Natural killer cell treated with Interleukin-12 subunit alpha and Interleukin-12 subunit beta and Interleukin-15 and Interleukin-18, amount 100 ng/mL, for 72 hours (primary cell): ENCODE measurements around the gene SALL3. TPM values are rescaled to one million over a fixed set of nuclear protein-coding genes. Genes with fewer than 3 reads are reported as not detected.
A peak's percentile ranks its signal among the peaks of the same experiment; 100 is the strongest.

Experiments used
- ATAC-seq, 2 donors: fragments of 150-1000 bp; cut with Tn5 transposase in 1 of 2; sonication (Bioruptor Pico), chemical (Tn5 transposase) in 1 of 2; 2 replicates each; pipeline ENCODE4 v1.10.0; 2021
- DNase-seq: peaks from one replicate; pipeline ENCODE4 v3.0.0; 2022; ENCODE audit warnings: low spot score
- H3K27ac Mint-ChIP-seq, 2 donors: 1 replicate in 1 of 2; 2 replicates in 1 of 2; pipeline ENCODE4 v1.8.0; 2022; ENCODE audit warnings: mixed read lengths in 2 of 2, mild to moderate bottlenecking in 1 of 2, moderate library complexity in 1 of 2
- H3K27me3 Mint-ChIP-seq, 2 donors: 1 replicate in 1 of 2; 2 replicates in 1 of 2; pipeline ENCODE4 v1.8.0; 2022; ENCODE audit warnings: mixed read lengths in 2 of 2
- H3K36me3 Mint-ChIP-seq: one replicate; pipeline ENCODE4 v1.8.0; 2022; ENCODE audit warnings: mixed read lengths
- H3K4me1 Mint-ChIP-seq, 2 donors: 1 replicate in 1 of 2; 2 replicates in 1 of 2; pipeline ENCODE4 v1.8.0; 2022; ENCODE audit warnings: low read depth in 2 of 2, mixed read lengths in 2 of 2, mild to moderate bottlenecking in 1 of 2
- H3K4me3 Mint-ChIP-seq: one replicate; pipeline ENCODE4 v1.8.0; 2022; ENCODE audit warnings: mixed read lengths
- H3K9me3 Mint-ChIP-seq: 2 replicates; pipeline ENCODE4 v1.8.0; 2022; ENCODE audit warnings: mixed read lengths
- total RNA-seq, 2 donors: library from RNA; stranded (reverse); gene quantifications; one replicate each; pipeline ENCODE4 v1.2.3, GENCODE V29; 2022

The SALL3 gene
- total RNA-seq, 2 donors from 2014 or later, result not detected

DNA sequence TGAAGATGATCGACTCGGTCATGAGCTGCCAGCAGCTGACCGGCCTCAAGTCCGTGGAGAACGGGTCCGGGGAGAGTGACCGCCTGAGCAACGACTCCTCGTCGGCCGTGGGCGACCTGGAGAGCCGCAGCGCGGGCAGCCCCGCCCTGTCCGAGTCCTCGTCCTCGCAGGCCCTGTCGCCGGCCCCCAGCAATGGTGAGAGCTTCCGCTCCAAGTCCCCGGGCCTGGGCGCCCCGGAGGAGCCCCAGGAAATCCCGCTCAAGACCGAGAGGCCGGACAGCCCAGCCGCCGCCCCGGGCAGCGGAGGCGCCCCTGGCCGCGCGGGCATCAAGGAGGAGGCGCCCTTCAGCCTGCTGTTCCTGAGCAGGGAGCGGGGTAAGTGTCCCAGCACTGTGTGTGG, 14.9 kb downstream of the SALL3 start:
- H3K9me3 Mint-ChIP-seq, result no peaks in the 10 kb centered on the region
- no peak for DNase-seq
- no peaks in the 10 kb centered on the region for H3K4me1 Mint-ChIP-seq
- no peak for ATAC-seq
- H3K27me3 Mint-ChIP-seq, result peaks cover 7 to 10% of the 10 kb centered on the region in 2 donors
- H3K4me3 Mint-ChIP-seq, result no peak overlapping the region
- peaks cover 5% of the 10 kb centered on the region for H3K36me3 Mint-ChIP-seq
- H3K27ac Mint-ChIP-seq, result no peak overlapping the region

- no peak for ATAC-seq
- Mint-ChIP-seq H3K36me3 (peaks cover 5% of the 10 kb centered on the region), H3K9me3 (no peaks in the 10 kb centered on the region), H3K27me3 (peaks cover 7 to 9% of the 10 kb centered on the region in 2 donors), H3K4me1 (no peaks in the 10 kb centered on the region), H3K4me3 (no peak overlapping the region), H3K27ac (no peak overlapping the region)
- no peak for DNase-seq
Measured at GRCh38 chr18:78994977-78995582, 15.5 kb downstream of the SALL3 start.

- Mint-ChIP-seq H3K36me3 (peaks cover 5% of the 10 kb centered on the region), H3K9me3 (no peaks in the 10 kb centered on the region), H3K4me1 (no peaks in the 10 kb centered on the region), H3K27me3 (peaks cover 2 to 7% of the 10 kb centered on the region in 2 donors), H3K4me3 (no peak overlapping the region), H3K27ac (no peak overlapping the region)
- no peak for DNase-seq
- peak; percentile 32 to 55 for ATAC-seq
Measured at GRCh38 chr18:78995740-78996395, 16.2 kb downstream of the SALL3 start.

GRCh38 chr18:78996741-78997490, 17.3 kb downstream of the SALL3 start:
- Mint-ChIP-seq H3K36me3 (no peaks in the 10 kb centered on the region), H3K27me3 (peaks cover 0 to 3% of the 10 kb centered on the region in 2 donors), H3K4me3 (no peak overlapping the region), H3K4me1 (no peaks in the 10 kb centered on the region), H3K9me3 (no peaks in the 10 kb centered on the region), H3K27ac (no peak overlapping the region)
- no peak for DNase-seq
- no peak for ATAC-seq

DNA sequence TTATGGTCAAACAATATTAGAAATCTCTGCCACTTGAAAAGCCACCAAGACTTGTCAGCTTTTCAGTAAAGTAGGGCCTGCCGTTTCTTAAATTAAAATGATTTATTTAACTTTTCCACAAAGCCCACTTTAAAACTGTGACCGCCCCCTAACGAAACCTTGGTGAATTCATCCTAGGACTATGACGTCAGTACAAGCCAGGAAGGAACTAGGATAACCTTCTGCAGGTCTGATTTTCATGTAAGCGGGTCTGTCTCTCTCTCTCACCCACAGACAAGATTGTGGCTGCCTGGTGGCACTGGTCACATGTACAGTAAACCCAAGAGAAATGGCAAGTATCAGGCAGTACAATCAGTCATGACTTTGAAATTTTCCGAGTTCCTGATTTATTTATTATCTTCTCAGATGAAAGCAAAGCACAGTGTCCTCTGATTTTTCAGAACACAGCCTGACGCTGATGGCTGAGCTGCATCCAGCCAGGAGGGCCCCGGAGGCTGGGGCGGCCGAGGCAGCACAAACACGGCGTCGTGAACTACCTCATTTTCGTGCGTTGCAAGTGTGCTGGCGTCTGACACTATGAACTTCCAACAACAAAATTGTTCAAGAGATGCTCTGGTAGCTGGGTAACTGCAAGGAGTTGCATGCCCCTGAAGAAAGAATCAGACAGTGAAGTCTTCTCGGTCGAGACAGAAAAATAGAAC, 18.9 kb downstream of the SALL3 start:
- Mint-ChIP-seq H3K4me1 (no peaks in the 10 kb centered on the region), H3K9me3 (no peaks in the 10 kb centered on the region), H3K27ac (no peak overlapping the region), H3K36me3 (no peaks in the 10 kb centered on the region), H3K27me3 (peaks cover 0 to 6% of the 10 kb centered on the region in 2 donors), H3K4me3 (no peak overlapping the region)
- ATAC-seq (no peak), DNase-seq (no peak)

DNA sequence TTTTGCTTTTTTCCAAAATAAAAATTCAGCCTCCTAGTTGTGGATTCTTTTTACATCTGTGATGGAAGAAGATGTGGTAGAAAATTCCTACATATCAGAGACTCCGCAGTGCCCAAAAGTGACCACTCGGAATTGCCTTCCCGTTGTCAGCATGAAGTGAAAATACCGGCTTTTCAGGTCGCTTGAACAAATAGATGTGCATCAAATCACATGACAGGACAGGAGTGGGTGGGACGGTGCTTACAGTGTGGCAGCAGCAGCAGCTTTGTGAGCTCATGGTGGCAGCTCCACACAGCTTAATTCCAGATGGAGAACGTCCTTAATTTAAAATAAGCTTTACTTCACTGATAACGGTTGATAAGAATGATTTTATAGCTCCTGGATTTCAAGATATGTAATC, 20.3 kb downstream of the SALL3 start:
- no peak overlapping the region for H3K27ac Mint-ChIP-seq
- ATAC-seq (no peak), DNase-seq (no peak)
- no peak overlapping the region for H3K4me3 Mint-ChIP-seq
- no peaks in the 10 kb centered on the region for H3K4me1 Mint-ChIP-seq
- no peaks in the 10 kb centered on the region for H3K9me3 Mint-ChIP-seq
- peaks cover 0 to 10% of the 10 kb centered on the region in 2 donors for H3K27me3 Mint-ChIP-seq
- H3K36me3 Mint-ChIP-seq, result no peaks in the 10 kb centered on the region

GRCh38 chr18:79000997-79001396, 21.4 kb downstream of the SALL3 start:
- ATAC-seq (no peak), DNase-seq (no peak)
- Mint-ChIP-seq H3K4me3 (no peak overlapping the region), H3K27ac (no peak overlapping the region), H3K9me3 (no peaks in the 10 kb centered on the region), H3K27me3 (peaks cover 0 to 10% of the 10 kb centered on the region in 2 donors), H3K36me3 (no peaks in the 10 kb centered on the region), H3K4me1 (no peaks in the 10 kb centered on the region)

- Mint-ChIP-seq H3K9me3 (no peaks in the 10 kb centered on the region), H3K4me1 (no peaks in the 10 kb centered on the region), H3K27ac (no peak overlapping the region), H3K27me3 (peaks cover 0 to 13% of the 10 kb centered on the region in 2 donors), H3K4me3 (no peak overlapping the region), H3K36me3 (no peaks in the 10 kb centered on the region)
- peak in 1 of 2 donors; percentile 15 for ATAC-seq
- no peak for DNase-seq
Measured at GRCh38 chr18:79005653-79006052, 26.0 kb downstream of the SALL3 start.

DNA sequence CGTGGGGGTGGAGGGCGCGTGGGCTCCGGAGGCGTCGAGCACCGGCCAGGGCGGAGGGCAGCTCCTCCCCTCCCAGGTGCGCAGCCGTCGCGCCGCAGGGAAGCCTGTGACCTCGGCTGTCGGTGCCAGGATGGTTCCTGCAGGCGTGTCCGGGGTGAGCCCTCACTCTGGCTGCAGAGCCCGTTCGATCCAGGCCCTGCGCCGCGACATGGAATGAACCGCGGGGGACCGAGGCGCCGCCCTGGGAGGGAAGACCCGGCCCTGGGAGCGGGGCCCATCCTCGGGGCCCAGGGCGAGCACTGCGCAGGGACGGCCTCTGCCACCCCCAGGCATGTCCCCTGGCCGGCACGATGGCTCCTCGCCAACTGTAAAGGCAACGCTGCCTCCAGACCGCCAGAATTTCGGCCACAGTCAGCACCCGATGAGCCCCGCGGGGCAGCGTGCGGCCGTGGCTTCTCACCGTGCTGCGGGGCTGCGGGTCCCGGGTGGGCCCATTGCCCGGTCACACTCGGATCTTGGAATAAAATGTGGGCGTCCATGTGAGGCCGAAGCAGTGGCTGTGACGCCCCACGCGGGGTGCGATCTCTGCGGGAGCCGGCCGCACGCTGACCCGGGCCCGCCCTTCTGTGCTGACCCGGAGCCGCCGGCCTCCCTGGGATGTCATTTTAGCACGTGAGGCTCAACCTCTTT, 26.6 kb downstream of the SALL3 start:
- no peak overlapping the region for H3K27ac Mint-ChIP-seq
- H3K27me3 Mint-ChIP-seq, result peaks cover 0 to 14% of the 10 kb centered on the region in 2 donors
- no peaks in the 10 kb centered on the region for H3K36me3 Mint-ChIP-seq
- DNase-seq (no peak), ATAC-seq (no peak)
- H3K4me3 Mint-ChIP-seq, result no peak overlapping the region
- no peaks in the 10 kb centered on the region for H3K4me1 Mint-ChIP-seq
- H3K9me3 Mint-ChIP-seq, result no peaks in the 10 kb centered on the region

- ATAC-seq (no peak), DNase-seq (no peak)
- Mint-ChIP-seq H3K9me3 (no peaks in the 10 kb centered on the region), H3K27me3 (peaks cover 0 to 12% of the 10 kb centered on the region in 2 donors), H3K36me3 (no peaks in the 10 kb centered on the region), H3K4me1 (no peaks in the 10 kb centered on the region), H3K4me3 (no peak overlapping the region), H3K27ac (no peak overlapping the region)
Measured at GRCh38 chr18:79007440-79007839, 27.8 kb downstream of the SALL3 start.

- no peak overlapping the region for H3K27ac Mint-ChIP-seq
- ATAC-seq (peak in 1 of 2 donors; percentile 25), DNase-seq (no peak)
- no peaks in the 10 kb centered on the region for H3K4me1 Mint-ChIP-seq
- H3K36me3 Mint-ChIP-seq, result no peaks in the 10 kb centered on the region
- H3K27me3 Mint-ChIP-seq, result peaks cover 0 to 15% of the 10 kb centered on the region in 2 donors
- H3K9me3 Mint-ChIP-seq, result no peaks in the 10 kb centered on the region
- H3K4me3 Mint-ChIP-seq, result no peak overlapping the region
Measured at GRCh38 chr18:79008356-79008940, 28.8 kb downstream of the SALL3 start.

DNA sequence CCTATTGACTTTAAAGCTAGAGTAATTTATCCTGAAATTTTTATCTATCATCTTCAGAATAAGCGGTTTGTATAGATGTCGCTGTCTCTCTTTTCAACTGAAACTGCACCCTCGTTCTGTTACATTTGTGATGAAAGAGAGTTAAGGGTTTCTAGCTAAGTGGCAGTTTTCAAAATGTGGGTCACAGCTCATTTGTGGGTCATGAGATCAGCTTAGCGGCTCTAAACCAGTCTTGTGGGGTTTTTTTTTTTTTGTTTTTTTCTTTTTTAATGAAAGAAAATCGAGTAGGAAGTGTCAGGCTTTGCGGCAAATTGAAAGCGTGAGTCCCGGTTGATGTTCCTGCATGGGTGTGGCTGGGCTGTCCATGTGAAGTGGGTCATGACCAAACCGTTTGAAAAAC, 31.2 kb downstream of the SALL3 start:
- H3K27ac Mint-ChIP-seq, result no peak overlapping the region
- peaks cover 0 to 13% of the 10 kb centered on the region in 2 donors for H3K27me3 Mint-ChIP-seq
- no peak overlapping the region for H3K4me3 Mint-ChIP-seq
- no peak for ATAC-seq
- H3K4me1 Mint-ChIP-seq, result no peaks in the 10 kb centered on the region
- DNase-seq, result no peak
- H3K36me3 Mint-ChIP-seq, result no peaks in the 10 kb centered on the region
- no peaks in the 10 kb centered on the region for H3K9me3 Mint-ChIP-seq

DNA sequence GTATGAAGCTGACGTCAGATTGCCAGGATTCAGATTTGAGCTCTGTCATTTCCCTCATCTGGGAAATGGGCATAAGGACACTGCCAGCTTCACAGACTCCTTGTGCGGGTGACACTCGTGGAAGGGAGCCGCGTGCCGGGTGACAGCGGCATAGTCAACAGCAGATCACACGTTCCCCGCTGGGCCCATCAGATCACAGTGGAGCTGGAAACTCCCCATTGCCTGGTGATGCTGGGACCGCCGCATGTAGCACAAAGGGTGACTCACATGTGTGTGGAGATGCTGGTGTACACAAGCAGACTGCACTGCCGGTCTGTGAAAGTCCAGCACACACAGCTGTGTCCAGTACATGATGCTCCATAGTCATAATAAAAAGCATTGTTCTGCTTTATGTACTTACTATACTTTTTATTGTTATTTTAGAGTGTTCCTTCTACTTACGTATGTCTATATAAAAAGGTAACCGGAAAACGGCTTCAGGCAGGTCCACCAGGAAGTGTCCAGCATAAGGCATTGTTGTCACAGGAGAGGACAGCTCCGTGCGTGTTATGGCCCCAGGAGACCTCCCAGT, 31.8 kb downstream of the SALL3 start:
- peak overlapping the region; percentile 5 for H3K4me3 Mint-ChIP-seq

More for the DNA sequence above, 31.8 kb downstream of the SALL3 start:
- ATAC-seq (peak in 1 of 2 donors; percentile 56), DNase-seq (no peak)
- no peaks in the 10 kb centered on the region for H3K9me3 Mint-ChIP-seq
- H3K27ac Mint-ChIP-seq, result no peak overlapping the region
- H3K27me3 Mint-ChIP-seq, result peaks cover 0 to 13% of the 10 kb centered on the region in 2 donors
- no peaks in the 10 kb centered on the region for H3K4me1 Mint-ChIP-seq
- no peaks in the 10 kb centered on the region for H3K36me3 Mint-ChIP-seq
